Neural cell (in vitro differentiated cells): ENCODE measurements around the gene NOC3L.

ENCODE experiments used
- CTCF ChIP-seq: fragments of 450-650 bp; IDR thresholded peaks from 2 replicates; pipeline ENCODE4 v1.5.1; 2014; ENCODE audit warnings: antibody characterized with exemption, mild to moderate bottlenecking, moderate library complexity; ENCODE audit not compliant: poor library complexity, severe bottlenecking
- MXI1 ChIP-seq: fragments of 450-650 bp; conservative IDR thresholded peaks from 2 replicates; pipeline ENCODE4 v1.6.1; 2014; ENCODE audit warnings: antibody characterized with exemption, mild to moderate bottlenecking; ENCODE audit not compliant: poor library complexity, severe bottlenecking
- POLR2AphosphoS5 ChIP-seq: IDR thresholded peaks from 2 replicates; pipeline ENCODE4 v1.6.1; 2012
- RAD21 ChIP-seq: fragments of 450-650 bp; conservative IDR thresholded peaks from 2 replicates; pipeline ENCODE4 v1.6.1; 2014; ENCODE audit warnings: antibody characterized with exemption, mild to moderate bottlenecking, moderate library complexity
- REST ChIP-seq: IDR thresholded peaks from 2 replicates; pipeline ENCODE4 v1.6.1; 2012; ENCODE audit warnings: borderline replicate concordance
- SMC3 ChIP-seq: fragments of 450-650 bp; conservative IDR thresholded peaks from 2 replicates; pipeline ENCODE4 v1.6.1; 2014; ENCODE audit warnings: antibody characterized with exemption, mild to moderate bottlenecking, moderate library complexity; ENCODE audit not compliant: poor library complexity

DNA sequence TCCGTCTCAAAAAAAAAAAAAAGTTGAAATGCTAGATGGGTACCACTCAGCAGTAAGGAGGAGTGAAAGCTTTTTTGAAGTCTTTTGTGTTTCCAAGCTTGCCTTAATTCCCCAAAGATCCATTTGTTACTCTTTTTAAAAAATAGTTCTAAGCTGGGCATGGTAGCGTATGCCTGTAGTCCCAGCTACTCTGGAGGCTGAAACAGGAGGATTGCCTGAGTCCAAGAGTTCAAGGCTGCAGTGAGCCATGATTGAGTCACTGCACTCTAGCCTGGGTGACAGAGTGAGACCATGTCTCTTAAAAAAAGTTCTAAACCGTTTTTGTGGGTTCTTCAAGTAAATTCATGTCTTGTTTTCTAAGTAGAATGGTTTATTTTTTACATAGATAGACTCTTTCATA lies 44.9 kb upstream of the NOC3L start:
- TF ChIP-seq RAD21 (no peak), CTCF (no peak), MXI1 (no peak), SMC3 (no peak), POLR2AphosphoS5 (no peak), REST (no peak)
